ENCODE results near the gene ITGB1BP1. TPM values are rescaled to one million over a fixed set of nuclear protein-coding genes. Genes with fewer than 3 reads are reported as not detected.

Gene ITGB1BP1, protein sequence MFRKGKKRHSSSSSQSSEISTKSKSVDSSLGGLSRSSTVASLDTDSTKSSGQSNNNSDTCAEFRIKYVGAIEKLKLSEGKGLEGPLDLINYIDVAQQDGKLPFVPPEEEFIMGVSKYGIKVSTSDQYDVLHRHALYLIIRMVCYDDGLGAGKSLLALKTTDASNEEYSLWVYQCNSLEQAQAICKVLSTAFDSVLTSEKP
- total RNA-seq (2014; rRNA removed; shearing (Covaris generic)) = 93.1 and 115 TPM in 2 replicates

DNA sequence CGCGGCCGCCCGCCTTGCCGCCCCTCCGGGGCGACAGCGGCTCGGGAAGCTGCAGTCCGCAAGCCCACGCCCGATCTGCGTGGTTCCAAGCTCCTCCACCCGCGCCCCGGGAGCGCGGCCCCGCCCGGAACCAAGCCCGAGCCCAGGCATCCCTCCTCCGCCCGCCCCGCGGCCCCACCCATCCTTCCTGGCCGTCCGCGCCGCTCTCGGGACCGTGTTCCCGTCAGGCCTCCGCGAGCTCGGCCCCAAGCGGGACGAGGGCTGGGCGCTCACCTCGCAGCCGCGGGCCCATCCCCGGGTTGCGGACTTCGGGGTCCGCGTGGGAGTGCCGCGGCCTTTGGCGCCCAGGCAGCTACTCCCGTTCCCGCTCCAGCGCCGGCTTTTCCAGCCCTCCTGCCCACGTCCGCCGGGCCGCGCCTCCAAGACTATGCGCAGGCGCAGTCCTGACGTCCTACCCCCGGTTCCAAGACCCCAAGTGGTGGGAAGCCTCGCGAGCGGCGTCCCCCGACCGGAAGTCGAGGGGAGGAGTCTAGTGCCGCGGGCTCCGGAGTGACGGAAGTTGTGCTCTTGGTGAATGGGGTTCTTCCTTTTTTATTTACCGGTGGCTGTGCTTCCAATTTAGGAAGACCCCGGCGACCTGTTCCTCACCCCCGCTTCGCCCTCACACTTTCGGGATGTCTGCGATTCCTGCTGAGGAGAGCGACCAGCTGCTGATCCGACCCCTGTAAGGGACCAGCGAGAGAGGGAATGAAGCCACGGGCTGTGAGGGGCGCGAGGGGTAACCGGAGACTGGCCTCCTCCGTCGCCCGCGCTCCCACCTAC is at the start of gene ITGB1BP1, which contains the start of gene CPSF3:
TSS of gene ITGB1BP1 (minus strand) at position 429 of the 822 bp plus-strand sequence. CDS start 4,831 bp downstream, outside the sequence.
TSS of gene CPSF3 (plus strand) at position 555 of the 822 bp plus-strand sequence. CDS start at position 675, 120 bp downstream.
- DNase-seq (ENCODE audit: low spot score) = peak; percentile 95

DNA sequence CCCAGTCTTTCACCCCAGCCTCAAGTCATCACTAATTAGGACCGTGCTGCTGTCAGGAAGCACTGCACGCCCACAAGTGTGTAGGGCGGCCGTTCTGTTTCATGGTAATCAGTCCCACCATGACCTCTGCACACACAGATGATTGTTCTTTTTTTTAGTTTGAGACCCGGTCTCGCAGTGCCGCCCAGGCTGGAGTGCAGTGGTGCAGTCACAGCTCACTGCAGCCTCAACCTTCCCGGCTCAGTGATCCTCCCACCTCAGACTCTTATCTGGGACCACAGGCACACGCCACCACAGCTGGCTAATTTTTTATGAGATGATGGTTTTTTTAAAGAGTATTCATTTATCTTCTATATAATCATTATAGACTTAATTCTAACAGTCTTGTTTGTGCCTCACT is 49.2 kb upstream of the ITGB1BP1 start:
- DNase-seq (ENCODE audit: low spot score) = no peak

DNA sequence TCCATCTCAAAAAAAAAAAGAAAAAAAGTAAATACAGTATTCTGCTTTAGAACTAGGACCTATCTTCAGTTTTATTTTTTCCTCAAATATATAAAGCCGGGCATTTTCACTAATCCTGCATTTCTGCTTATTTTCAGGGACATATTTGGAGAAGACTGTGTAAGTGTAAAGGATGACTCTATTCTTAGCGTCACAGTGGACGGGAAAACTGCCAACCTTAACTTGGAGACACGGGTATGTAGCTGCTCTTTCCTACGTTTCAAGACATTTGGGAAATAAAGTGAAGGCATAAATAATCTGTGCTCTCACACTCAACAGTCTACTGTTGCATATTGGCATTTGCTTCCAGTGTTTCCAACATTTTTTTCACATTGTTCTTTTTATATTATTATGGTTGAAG is 47.9 kb upstream of the ITGB1BP1 start:
- no peak for DNase-seq (ENCODE audit: low spot score)

DNA sequence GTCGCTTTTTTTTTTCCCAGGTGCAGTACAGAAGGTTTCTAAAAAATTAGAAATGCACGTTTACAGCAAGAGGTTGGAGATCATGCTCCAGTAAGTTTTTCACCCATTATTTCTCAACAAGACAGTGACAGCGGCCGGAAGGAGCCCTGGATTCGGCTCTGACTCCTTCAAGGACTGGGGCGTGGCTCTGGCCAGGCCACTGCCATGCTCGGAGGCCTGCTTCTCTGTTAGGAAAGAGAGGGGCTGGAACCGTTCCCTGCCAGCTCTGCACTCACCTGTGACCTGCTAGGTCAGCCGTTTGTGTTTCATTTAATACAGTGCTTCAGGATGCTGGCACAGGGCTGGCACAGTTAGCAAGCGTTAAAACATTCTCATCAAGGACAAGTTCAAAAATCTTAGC is 44.4 kb upstream of the ITGB1BP1 start:
- no peak for DNase-seq (ENCODE audit: low spot score)

DNA sequence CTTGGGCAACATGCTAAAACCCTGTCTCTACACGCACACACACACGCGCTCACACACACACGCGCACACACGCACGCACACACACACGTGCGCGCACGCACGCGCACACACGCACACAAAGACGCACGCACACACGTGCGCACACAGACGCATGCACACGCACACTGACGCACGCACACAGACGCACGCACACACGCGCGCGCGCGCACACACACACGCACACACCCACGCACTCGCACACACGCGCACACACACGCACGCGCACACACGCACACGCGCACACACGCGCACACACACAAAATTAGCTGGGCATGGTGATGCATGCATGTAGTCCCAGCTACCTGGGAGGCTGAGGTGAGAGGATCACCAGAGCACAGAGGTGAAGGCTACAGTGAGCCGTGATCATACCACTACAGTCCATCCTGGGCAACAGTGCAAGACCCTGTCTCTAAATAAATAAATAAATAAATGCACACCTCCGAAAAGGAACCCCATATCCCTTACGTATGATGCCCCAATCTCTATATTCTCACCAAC is 42.9 kb upstream of the ITGB1BP1 start:
- DNase-seq (ENCODE audit: low spot score) = no peak

DNA sequence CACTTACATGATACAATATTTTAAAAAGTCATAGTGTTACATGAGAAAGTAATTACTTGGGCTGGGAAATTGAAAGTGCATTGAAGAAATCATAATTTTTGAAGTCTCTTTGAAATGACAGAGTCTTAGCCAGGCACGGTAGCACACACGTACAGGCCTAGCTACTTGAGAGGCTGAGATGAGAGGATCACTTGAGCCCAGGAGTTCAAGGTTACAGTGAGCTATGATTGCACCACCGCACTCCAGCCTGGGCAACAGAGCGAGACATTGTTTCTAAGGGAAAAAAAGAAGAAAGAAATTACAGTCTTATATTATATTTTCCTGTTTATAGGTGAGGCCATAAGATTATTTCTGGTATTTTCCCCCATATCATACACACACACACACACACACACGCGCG is 41.8 kb upstream of the ITGB1BP1 start:
- no peak for DNase-seq (ENCODE audit: low spot score)

DNA sequence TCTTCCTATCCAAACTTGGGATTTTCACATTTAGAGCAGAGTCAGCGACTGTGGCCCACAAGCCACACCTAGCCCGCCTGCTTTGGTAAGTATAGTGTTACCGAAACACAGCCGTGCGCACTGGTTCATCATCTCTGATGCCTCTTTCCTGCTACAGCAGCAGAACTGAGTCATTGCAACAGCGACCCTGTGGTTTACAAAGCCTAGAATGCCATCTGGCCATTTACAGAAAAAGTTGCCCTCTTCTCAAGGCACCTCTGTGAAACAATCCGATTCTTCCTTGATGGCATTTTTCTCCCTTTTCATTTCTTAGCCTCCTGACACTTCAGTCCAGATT is 40.3 kb upstream of the ITGB1BP1 start:
- peak; percentile 20 for DNase-seq (ENCODE audit: low spot score)

DNA sequence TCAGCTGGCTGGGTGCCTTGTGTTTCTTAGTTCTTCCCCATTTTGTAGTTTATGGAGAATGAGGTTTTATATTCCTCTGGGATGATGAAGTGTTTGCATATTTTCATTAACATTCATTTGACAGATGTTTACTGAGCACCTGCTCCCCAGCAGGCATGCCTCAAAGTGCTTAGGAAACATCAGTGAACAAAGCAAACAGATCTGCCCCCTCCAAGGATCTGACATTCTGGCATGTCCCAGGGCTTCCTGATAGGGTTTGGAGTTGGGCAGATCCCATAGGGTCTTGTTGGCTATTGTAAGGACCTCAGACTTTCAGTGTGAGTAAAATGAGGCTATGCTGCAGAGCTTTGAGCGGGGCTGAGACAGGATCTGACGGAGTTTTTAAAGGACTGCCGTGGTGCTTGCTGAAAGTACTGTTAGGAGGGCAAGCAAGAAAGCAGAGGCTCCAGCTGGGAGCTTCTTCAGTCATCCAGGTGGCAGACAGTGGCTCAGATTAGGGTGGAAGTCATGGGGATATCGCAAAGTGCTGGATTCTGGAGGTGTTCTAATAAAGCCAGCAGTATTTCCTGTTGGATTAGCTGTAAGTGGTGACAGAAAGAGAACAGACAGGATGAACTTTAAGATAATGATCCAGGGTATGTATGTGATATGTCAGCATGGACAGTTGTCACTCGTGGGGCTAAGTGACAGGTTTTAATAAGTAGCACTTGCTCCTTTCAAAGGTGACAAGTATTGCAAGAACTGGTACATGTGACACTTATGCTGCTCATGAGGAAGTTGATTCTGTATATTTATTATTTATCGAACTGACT is 39.8 kb upstream of the ITGB1BP1 start:
- DNase-seq (ENCODE audit: low spot score) = no peak

DNA sequence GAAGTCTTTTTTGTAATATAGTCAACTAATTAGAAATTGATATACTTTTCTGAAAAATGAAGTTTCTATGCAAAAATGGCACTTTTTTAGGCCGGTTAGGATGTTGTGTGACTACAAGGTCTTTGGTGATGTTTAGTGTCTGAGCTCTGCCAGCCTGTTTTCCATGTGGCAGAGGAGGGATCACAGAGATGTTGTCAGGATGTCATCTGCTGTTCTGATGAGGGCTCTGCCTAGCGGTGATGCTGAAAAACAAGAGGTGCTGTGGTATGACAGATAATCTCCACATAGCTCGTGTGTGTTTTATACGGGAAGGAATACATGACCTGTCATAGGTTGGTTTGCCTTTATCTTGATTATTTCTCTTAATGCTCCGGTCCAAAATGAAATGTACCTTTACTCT is 39.0 kb upstream of the ITGB1BP1 start:
- DNase-seq (ENCODE audit: low spot score) = no peak

DNA sequence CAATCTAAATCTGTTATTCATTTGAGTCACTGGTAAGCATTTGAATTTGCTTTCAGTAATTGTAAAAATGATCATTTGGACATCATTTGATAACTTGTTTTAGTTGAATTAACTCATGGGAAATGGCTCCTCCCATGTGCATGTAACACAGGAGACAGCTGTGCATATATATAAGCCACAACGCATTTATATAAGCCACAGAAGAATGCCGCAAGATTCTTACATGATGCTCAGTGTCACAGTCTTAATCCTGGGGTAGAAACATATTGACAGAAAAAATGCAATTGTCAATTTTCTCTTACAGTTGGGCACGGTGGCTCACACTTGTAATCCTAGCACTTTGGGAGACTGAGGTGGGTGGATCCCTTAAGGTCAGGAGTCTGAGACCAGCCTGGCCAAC is 37.8 kb upstream of the ITGB1BP1 start:
- DNase-seq (ENCODE audit: low spot score) = no peak

DNA sequence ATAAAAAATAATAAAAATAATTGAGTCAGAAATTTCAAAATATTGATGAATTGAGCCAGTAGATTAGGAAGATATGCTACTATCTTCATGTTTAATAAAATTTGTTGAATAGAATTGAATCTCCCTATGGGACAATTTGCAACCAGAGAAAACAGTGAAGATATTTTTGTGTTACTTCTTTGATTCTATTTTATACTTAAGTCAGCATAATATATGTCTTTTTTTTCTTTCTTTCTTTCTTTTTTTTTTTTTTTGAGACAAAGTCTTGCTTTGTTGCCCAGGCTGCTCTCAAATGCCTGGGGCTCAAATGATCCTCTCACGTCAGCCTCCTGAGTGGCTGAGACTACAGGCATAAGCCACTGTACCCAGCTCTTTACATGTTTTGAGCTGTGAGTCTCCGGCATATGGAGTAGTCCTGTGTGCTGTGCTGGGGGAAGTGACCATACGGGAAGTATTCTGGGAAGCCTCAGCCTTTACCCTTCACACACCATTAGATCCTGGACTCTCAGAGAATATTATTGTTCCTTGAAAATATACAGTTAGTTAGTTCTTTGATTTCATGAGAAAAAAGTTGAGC is 37.2 kb upstream of the ITGB1BP1 start:
- no peak for DNase-seq (ENCODE audit: low spot score)

DNA sequence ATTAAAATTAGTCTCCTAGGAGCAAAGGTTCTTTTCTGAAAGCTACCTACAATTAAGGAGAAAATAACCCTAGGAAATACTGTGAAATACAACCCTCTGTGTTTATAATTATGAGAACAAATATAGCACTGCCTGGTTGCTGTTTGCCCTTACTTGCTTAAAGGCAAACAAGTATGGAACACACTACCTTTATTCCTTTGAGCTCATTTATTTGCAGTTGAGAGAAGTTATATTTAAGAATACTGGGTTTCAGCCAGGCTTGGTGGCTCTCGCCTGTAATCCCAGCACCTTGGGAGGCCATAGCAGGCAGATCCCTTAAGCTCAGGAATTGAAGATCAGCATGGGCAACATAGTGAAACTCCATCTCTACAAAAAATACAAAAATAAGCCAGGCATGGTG is 27.9 kb upstream of the ITGB1BP1 start:
- no peak for DNase-seq (ENCODE audit: low spot score)

DNA sequence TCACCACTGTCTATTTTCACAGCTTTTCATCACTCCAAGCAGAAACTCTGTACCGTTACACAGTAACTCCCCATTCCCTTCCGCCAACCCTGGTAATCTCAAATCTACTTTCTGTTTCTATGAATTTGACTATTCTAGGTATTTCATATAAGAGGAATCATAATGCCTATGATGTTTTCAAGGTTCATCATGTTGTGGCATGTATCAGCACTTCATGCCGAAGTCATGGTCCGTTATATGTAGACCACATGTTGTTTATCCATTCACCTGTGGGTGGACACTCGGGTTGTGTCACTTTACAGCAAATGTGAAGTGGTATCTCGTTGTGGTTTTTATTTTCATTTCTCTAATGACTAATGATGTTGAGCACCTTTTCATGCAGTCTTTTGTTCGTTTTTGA is 21.8 kb upstream of the ITGB1BP1 start:
- DNase-seq (ENCODE audit: low spot score) = no peak

DNA sequence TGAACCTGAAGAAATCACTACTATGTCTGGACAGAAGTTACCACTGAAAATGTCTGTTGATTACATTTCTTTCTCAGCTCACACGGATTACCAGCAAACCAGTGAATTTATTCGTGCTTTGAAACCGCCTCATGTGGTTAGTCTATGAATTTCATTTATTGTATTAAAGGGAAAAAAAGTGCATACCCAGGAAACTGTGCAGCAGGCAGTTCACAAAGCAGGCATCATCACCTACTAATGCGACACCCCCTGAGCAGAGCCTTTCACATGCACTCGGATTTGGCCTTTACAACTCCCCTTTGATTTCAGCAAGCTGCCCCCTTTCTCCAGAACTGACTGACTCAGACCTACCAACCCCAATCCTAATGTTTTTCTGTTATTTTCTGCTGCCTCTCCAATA is 20.2 kb upstream of the ITGB1BP1 start:
- no peak for DNase-seq (ENCODE audit: low spot score)

DNA sequence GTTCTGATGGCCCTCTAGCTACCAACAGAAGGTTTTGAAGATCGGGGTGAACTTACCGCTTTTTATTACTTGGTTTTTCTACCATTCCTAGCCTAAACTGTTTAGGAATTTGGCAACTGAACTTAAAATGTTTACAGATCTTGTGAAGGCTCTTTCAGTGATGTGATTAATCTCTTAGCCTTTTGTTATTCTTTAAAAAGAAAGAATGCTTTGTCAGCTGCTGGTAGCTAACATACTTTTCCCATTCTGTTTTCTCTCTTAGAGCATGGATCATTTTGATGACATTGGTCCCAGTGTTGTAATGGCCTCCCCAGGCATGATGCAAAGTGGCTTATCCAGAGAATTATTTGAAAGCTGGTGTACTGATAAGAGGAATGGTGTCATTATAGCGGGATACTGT is 18.2 kb upstream of the ITGB1BP1 start:
- DNase-seq (ENCODE audit: low spot score) = no peak

DNA sequence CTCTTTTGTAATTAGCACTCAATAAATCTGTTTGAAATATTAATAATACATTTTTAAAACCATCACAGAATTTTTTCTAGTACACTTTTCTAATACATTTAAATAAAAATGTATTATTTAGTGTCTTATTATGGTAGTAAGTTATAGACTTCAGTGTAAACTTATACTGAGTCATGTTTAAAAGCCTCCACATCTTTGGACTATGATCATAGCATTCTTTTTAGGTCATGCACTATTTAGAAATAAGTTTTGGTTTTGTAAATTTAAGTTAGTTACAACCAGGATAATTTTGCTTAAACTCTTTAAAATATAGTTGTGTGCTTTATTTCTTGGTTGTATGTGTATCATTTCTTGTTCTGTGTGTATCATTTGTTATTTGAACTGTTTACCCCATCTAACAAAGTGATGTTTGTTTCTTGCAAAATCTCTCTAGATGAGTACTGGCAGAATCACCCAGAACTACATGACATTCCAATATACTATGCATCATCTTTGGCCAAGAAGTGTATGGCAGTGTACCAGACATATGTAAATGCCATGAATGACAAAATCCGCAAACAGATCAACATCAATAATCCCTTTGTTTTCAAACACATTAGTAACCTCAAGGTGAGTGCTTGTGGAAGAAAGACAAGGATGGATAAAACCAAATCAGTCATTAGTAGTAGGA is 16.9 kb upstream of the ITGB1BP1 start:
- DNase-seq (ENCODE audit: low spot score) = no peak

DNA sequence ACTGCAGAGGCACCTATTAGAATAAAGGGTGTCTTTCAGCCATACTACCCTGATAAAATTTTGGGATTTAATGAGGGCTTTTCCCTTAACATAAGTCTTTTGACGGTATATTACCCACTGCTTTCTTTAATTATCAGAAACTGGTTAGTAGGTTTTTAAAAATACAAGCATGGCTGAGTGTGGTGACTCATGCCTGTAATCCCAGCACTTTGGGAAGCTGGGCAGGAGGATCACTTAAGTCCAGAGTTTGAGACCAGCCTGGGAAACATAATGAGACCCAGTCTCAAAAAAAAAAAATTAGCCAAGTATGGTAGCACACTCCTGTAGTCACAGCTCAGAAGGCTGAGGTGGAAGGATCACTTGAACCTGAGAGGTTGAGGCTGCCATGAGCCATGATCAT is 16.2 kb upstream of the ITGB1BP1 start:
- DNase-seq (ENCODE audit: low spot score) = no peak

DNA sequence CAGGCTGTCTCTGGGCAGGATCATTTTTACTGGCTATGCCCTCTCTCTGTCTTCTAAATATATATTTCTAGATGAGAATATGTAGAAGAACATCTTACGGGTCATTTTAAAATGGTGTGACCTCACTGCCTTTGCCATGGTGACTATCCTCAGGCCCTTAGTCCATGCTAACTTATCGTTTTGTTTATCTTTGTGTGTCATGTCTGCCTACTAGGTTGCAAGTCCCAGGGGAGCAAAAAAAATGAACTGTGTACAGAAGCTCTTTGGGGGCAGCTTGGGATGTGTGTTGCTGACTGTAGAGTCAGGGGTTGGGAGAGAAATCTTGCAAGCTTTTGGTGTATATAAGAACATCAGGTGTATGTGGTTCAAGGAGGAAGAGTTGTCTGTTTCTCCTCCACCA is 11.2 kb upstream of the ITGB1BP1 start:
- DNase-seq (ENCODE audit: low spot score) = no peak

DNA sequence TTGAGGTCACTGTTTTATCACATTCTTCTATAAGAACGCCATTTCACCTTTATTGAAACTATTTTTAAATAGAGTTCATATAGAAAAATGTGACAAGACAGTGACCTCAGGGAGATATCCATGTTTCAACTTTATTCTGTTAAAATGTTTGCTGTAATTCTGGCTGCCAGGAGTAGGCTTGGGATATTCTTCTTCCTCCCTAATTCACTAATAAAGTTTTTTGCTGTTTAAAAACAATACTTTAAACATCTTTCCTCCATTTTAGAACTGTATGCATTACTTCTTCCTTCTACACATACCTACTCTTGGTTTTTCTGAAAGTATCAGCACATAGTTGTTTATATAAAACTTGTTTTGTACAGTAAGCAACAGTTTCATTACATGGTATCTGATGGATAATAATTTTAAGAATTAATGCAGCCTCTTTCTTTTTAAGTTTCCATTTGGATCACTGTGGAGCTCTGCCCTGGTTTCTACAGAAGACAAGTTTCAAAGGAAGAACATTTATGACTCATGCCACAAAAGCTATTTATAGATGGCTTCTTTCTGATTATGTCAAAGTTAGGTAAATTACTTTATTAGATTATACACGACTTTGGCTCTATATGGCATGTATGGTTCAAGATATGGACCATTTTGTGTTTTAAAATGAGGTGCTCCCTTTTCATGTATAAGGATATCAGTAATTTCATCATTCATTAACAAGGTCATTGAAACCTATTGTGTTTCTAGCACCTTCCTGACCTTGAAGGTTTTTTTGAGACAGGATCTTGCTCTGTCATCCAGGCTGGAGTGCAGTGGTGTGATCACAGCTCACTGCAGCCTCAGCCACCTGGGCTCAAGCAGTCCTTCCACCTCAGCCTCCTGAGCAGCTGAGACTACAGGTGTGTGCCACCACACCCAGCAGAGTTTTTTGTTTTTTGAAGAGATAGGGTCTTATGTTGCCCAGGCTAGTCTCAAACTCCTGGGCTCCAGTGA is 7.3 kb upstream of the ITGB1BP1 start:
- DNase-seq (ENCODE audit: low spot score) = peak; percentile 26

DNA sequence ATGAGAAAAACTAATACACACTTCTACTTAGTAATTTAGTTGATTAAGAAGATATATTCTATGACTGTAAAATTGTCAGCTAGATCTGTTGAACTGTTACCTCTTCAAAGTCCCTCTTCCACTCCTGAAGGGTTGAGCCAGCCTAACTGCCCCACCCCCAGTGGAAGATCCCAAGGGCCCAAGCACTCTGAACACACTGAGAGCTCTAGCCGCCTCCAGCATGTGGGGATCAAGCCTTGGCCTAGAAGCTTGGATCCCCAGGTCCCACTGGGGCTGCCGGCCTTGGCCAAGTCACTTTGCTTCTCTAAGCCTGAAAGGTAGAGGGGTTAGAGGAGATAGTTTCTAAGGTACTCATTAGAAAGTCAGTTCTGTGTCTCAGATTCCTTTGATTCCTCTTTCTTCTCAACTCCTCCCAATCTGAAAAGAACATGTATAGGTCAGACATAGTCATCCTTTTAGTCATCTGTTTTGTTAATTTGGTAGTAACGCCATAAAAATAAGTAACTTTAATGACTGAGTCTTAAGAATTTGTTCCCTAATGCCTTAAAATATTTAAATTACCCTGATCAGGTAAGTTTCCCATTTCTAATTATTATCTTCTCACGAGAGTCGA is 5.7 kb upstream of the ITGB1BP1 start:
- no peak for DNase-seq (ENCODE audit: low spot score)
